CD4-positive, alpha-beta T cell (primary cell): Measurements from ENCODE around the gene COA6. TPM values are rescaled to one million over a fixed set of nuclear protein-coding genes. Genes with fewer than 3 reads are reported as not detected.
A peak's percentile ranks its signal among the peaks of the same experiment; 100 is the strongest.

Experiments
- ATAC-seq: fragments of 200-7000 bp; cut with Tn5 transposase; one replicate; pipeline ENCODE4 v1.10.0; 2022; ENCODE audit warnings: mild to moderate bottlenecking; ENCODE audit not compliant: poor library complexity
- CTCF ChIA-PET: fragments of 350-600 bp; sonication (Branson Sonifier 250); formaldehyde crosslinking; loops from one replicate; lab custom pipeline; 2021; ENCODE audit warnings: antibody characterized with exemption, inconsistent platforms; lab: Charles Lee
- POLR2A ChIA-PET: fragments of 350-600 bp; sonication (Branson Sonifier 250); formaldehyde crosslinking; loops from one replicate; lab custom pipeline; 2021; ENCODE audit warnings: antibody characterized with exemption, inconsistent platforms; lab: Charles Lee
- DNase-seq, 14 experiments: peaks; one replicate each; pipeline ENCODE4 v3.0.0-alpha.2; 2013 to 2020; ENCODE audit warnings: mixed read lengths in 2 of 14
- H3K27ac ChIP-seq, 2 donors: one replicate each; pipeline versions ENCODE4 v1.5.1 to v1.7.0; 2013; ENCODE audit warnings: low read length in 2 of 2, low read depth in 1 of 2, mild to moderate bottlenecking in 1 of 2
- H3K27me3 ChIP-seq, 2 experiments: 1 replicate in 1 of 2; 2 replicates in 1 of 2; pipeline versions ENCODE4 v1.6.1 to v1.7.0; 2013; ENCODE audit warnings: low read length in 2 of 2, control low read depth in 1 of 2, mild to moderate bottlenecking in 1 of 2, moderate library complexity in 1 of 2; ENCODE audit not compliant: insufficient read depth in 2 of 2, control insufficient read depth in 1 of 2
- H3K36me3 ChIP-seq: one replicate; pipeline ENCODE4 v1.6.1; 2013; ENCODE audit warnings: low read length, control low read depth; ENCODE audit not compliant: insufficient read depth
- H3K4me1 ChIP-seq: one replicate; pipeline ENCODE4 v1.6.1; 2013; ENCODE audit warnings: low read length, control low read depth; ENCODE audit not compliant: insufficient read depth
- H3K4me3 ChIP-seq: one replicate; pipeline ENCODE4 v1.5.1; 2013; ENCODE audit warnings: mild to moderate bottlenecking, low read length, moderate library complexity
- H3K9me3 ChIP-seq, 2 experiments: 1 replicate in 1 of 2; 2 replicates in 1 of 2; pipeline versions ENCODE4 v1.6.1 to v1.7.0; 2013; ENCODE audit warnings: low read length in 2 of 2, mild to moderate bottlenecking in 2 of 2, control low read depth in 1 of 2, moderate library complexity in 1 of 2; ENCODE audit not compliant: control insufficient read depth in 1 of 2, insufficient read depth in 1 of 2
- H3K27ac Mint-ChIP-seq: one replicate; pipeline ENCODE4 v1.8.0; 2020; ENCODE audit warnings: mixed read lengths
- H3K27me3 Mint-ChIP-seq: one replicate; pipeline ENCODE4 v1.8.0; 2021; ENCODE audit warnings: mixed read lengths
- H3K36me3 Mint-ChIP-seq: one replicate; pipeline ENCODE4 v1.8.0; 2021; ENCODE audit warnings: low read depth, mixed read lengths
- H3K4me1 Mint-ChIP-seq: one replicate; pipeline ENCODE4 v1.8.0; 2021; ENCODE audit warnings: low read depth, mixed read lengths
- H3K4me3 Mint-ChIP-seq: one replicate; pipeline ENCODE4 v1.8.0; 2020; ENCODE audit warnings: mild to moderate bottlenecking, mixed read lengths
- H3K9me3 Mint-ChIP-seq: one replicate; pipeline ENCODE4 v1.8.0; 2020; ENCODE audit warnings: mixed read lengths
- CTCF ChIP-seq: fragments of 200-600 bp; IDR thresholded peaks from one replicate; pipeline ENCODE4 v1.8.0; 2022; ENCODE audit warnings: antibody characterized with exemption, mild to moderate bottlenecking
- intact Hi-C, 2 experiments: fragments of 100-400 bp; cut with DNase I in 1 of 2; cut with micrococcal nuclease in 1 of 2; formaldehyde crosslinking; loops; one replicate each; pipeline versions ENCODE4 v1.15.1 to v1.9.0; 2023 to 2025; cut with DNase I, micrococcal nuclease
- polyA plus RNA-seq, 2 donors: library from polyadenylated mRNA; unstranded; fragments of 120-200 nt; gene quantifications; one replicate each; pipeline ENCODE4 v1.2.1, GENCODE V29; 2013
- total RNA-seq, 174 experiments: library from RNA in 2 of 174; stranded (reverse) in 2 of 174; gene quantifications; one replicate each; pipeline ENCODE4 v1.2.3 and lab custom pipeline; 2021 to 2026

The COA6 gene
- 10 to 100 TPM; 10.0 to 12.2 TPM for total RNA-seq
- polyA plus RNA-seq (2013, experiment 1 of 2), result 34.2 TPM
- polyA plus RNA-seq (2013, experiment 2 of 2), result 28.9 TPM
- 6.1 to 51.0 (median 15.9) reads per million in 172 experiments for total RNA-seq (lab: John Stamatoyannopoulos, UW)

- CTCF ChIA-PET, result interaction anchor here (0.6 to 3.7 kb wide), 9 partner anchors 10 to 1131 kb away, joined by 3 to 19 read pairs (median 4); partner anchors contain the start of gene B3GALNT2
- DNase-seq (peak; percentile 78 to 96 (median 86)), ATAC-seq (peak; percentile 79)
- H3K27ac Mint-ChIP-seq, result peak within 1 kb of the TSS; percentile 99
- peak within 1 kb of the TSS; percentile 79 for H3K4me3 ChIP-seq
- peaks cover 52% of the 10 kb centered on the region for H3K36me3 Mint-ChIP-seq
- H3K9me3 Mint-ChIP-seq, result no peaks in the 10 kb centered on the region
- H3K27me3 ChIP-seq, result no peaks in the 10 kb centered on the region
- H3K4me3 Mint-ChIP-seq, result peak within 1 kb of the TSS; percentile 97
- peak within 1 kb of the TSS; percentile 95 to 98 for H3K27ac ChIP-seq
- TF ChIP-seq CTCF, result no peak
- POLR2A ChIA-PET, result interaction anchor here (0.7 to 2.8 kb wide), 29 partner anchors 9 to 1131 kb away, joined by 3 to 54 read pairs (median 6); partner anchors contain the start of genes B3GALNT2, RBM34, TARBP1 and TOMM20
- peaks cover 66% of the 10 kb centered on the region for H3K4me1 Mint-ChIP-seq
- peaks cover 24% of the 10 kb centered on the region for H3K36me3 ChIP-seq
- H3K9me3 ChIP-seq, result no peaks in the 10 kb centered on the region
- intact Hi-C loops, result loop anchor here (1.0 to 10.0 kb wide), 7 partner anchors 34 to 1129 kb away; partner anchors contain the start of genes TARBP1 (in 2 of the 2), ARID4B (in 1 of the 2), B3GALNT2 (in 1 of the 2) and GGPS1 (in 1 of the 2)
- peaks cover 36% of the 10 kb centered on the region for H3K4me1 ChIP-seq
- no peaks in the 10 kb centered on the region for H3K27me3 Mint-ChIP-seq
Observed at GRCh38 chr1:234373064-234373958, at the start of gene COA6. COA6 (plus strand) TSS chr1:234373456; CDS start chr1:234373467, 11 bp downstream.

GRCh38 chr1:234324821-234325220, 48.4 kb upstream of the COA6 start:
- ChIA-PET CTCF (interaction anchor here (0.7 to 10.2 kb wide), 2 partner anchors 13 to 17 kb away, joined by 3 to 156 read pairs; no protein-coding TSS in a partner anchor), POLR2A (interaction anchor here (2.4 to 4.2 kb wide), 2 partner anchors 15 to 48 kb away, joined by 7 to 23 read pairs; partner anchors contain the start of gene COA6)
- H3K9me3 Mint-ChIP-seq, result no peaks in the 10 kb centered on the region
- no peak overlapping the region for H3K4me3 Mint-ChIP-seq
- Histone ChIP-seq H3K4me1 (peaks cover 18% of the 10 kb centered on the region), H3K4me3 (no peak overlapping the region), H3K27me3 (peaks cover 0 to 6% of the 10 kb centered on the region in 2 experiments), H3K27ac (no peak overlapping the region), H3K36me3 (no peaks in the 10 kb centered on the region), H3K9me3 (no peaks in the 10 kb centered on the region)
- peaks cover 4% of the 10 kb centered on the region for H3K36me3 Mint-ChIP-seq
- intact Hi-C loops, result loop anchor here (2.0 to 5.0 kb wide), 4 partner anchors 47 to 173 kb away; partner anchors contain the start of gene COA6 (in 1 of the 2)
- H3K4me1 Mint-ChIP-seq, result peaks cover 31% of the 10 kb centered on the region
- H3K27me3 Mint-ChIP-seq, result peaks cover 5% of the 10 kb centered on the region
- no peak overlapping the region for H3K27ac Mint-ChIP-seq
- DNase-seq (no peak), ATAC-seq (no peak)
- TF ChIP-seq CTCF, result no peak

- peak overlapping the region; percentile 85 for H3K27ac Mint-ChIP-seq
- H3K4me1 ChIP-seq, result peaks cover 17% of the 10 kb centered on the region
- peaks cover 4% of the 10 kb centered on the region for H3K36me3 Mint-ChIP-seq
- TF ChIP-seq CTCF, result no peak
- DNase-seq (peak in 3 of 14 experiments; percentile 23 to 49 (median 26)), ATAC-seq (peak; percentile 36)
- H3K27ac ChIP-seq, result peak overlapping the region; percentile 24 to 72
- intact Hi-C loops, result loop anchor here (1.0 to 5.0 kb wide), 9 partner anchors 11 to 211 kb away; partner anchors contain the start of gene COA6 (in 1 of the 2)
- H3K4me3 Mint-ChIP-seq, result peak overlapping the region; percentile 93
- peaks cover 0 to 6% of the 10 kb centered on the region in 2 experiments for H3K27me3 ChIP-seq
- H3K36me3 ChIP-seq, result no peaks in the 10 kb centered on the region
- CTCF ChIA-PET, result interaction anchor here (0.8 to 10.2 kb wide), 18 partner anchors 8 to 212 kb away, joined by 3 to 156 read pairs (median 4); partner anchors contain the start of gene COA6
- peak overlapping the region; percentile 73 for H3K4me3 ChIP-seq
- peaks cover 9% of the 10 kb centered on the region for H3K27me3 Mint-ChIP-seq
- H3K9me3 ChIP-seq, result no peaks in the 10 kb centered on the region
- POLR2A ChIA-PET, result interaction anchor here (0.8 to 4.2 kb wide), 5 partner anchors 10 to 82 kb away, joined by 3 to 23 read pairs (median 7); partner anchors contain the start of gene COA6
- no peaks in the 10 kb centered on the region for H3K9me3 Mint-ChIP-seq
- peaks cover 31% of the 10 kb centered on the region for H3K4me1 Mint-ChIP-seq
Observed at GRCh38 chr1:234325878-234326496, 47.3 kb upstream of the COA6 start.
